Stimulated activated naive CD8-positive, alpha-beta T cell treated with anti-CD3 and anti-CD28 coated beads, Interleukin-15, Interleukin-2, amounts not matched to agents 100 U/mL and 50 U/mL, for 24 hours (primary cell): ENCODE measurements around the gene AEN.

Source experiments
- ATAC-seq: fragments of 150-1000 bp; cut with Tn5 transposase; one replicate; pipeline ENCODE4 v1.10.0; 2021
- DNase-seq: peaks from one replicate; pipeline ENCODE4 v3.0.0; 2021

The AEN gene

GRCh38 chr15:88613074-88613944, 7.8 kb upstream of the AEN start:
- DNase-seq (no peak), ATAC-seq (no peak)

DNA sequence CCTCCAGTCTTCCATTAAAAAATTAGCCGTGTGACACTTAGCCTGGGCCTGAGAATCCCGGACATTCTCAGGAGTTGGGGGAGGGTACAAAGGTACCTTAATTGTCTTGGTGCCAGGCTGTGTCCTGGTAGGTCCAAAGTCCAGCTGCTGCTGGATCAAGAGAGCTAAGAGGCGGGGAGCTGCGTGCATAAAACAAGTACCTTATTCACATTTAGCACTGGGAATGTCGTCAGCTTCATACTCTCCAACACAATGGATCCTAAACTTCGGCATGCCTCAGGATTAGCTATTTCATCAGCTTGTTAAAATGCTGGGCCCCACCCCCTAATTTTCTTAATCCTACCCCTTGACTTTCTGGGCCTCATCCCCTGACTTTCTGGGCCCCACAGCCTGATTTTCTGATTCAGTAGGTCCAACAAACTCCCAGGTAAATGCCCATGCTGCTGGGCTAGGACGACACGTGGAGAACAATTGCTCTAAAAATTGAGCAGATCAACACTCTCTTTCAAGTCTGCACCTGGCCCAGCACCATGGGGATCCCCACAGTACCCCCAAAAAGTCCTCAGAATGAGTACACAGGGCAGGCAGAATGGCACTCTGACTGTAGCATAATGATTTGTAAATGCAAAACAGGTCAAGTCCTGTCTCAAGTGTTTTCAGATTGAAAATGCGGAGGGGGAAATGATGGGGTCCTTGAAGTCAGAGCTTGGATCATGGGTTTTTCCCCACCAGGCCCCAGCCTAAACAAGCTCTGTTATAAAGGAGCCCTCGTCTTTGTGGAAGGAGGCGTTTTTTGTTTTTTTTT, 5.6 kb upstream of the AEN start:
- ATAC-seq (no peak), DNase-seq (no peak)

DNA sequence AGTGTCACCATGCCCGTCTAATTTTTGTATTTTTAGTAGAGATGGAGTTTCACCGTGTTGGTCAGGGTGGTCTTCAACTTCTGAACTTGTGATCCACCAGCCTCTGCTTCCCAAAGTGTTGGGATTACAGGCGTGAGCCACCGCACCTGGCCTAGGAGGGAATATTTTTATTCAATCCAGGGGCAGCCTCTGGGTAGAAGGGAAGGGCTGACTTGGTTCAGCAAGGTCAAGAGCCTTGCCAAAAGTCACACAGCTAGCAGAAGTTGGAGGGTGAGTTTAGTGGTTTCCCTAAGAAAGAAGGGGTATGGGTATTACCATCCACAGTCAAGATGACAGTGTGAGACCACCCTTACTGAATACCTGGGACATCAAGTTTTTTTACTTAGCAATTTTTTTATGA, 4.9 kb upstream of the AEN start:
- DNase-seq = no peak
- no peak for ATAC-seq

- no peak for ATAC-seq
Measured at GRCh38 chr15:88617031-88617722, 4.0 kb upstream of the AEN start.

DNA sequence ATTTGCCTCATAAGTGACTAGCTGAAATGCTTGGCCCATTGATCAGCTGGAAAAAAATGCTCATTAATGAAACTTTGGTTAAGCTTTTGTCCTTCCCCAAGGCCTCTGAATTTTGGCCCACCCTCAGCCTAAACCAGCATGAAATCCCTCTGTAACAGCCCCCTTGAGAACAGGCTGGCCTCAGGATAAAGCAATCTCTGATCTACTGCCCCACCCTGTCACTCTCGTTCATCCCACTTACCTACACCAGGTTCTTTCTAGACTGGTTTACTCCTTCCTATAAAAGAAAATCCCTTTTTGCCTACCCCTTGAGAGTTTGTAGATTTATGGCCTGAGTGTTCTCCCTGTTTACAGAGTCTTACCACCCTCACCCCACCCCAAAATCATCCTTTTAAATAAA, 3.4 kb upstream of the AEN start:
- DNase-seq (no peak), ATAC-seq (no peak)

More at GRCh38 chr15:88617031-88617722, 4.0 kb upstream of the AEN start:
- no peak for DNase-seq

DNA sequence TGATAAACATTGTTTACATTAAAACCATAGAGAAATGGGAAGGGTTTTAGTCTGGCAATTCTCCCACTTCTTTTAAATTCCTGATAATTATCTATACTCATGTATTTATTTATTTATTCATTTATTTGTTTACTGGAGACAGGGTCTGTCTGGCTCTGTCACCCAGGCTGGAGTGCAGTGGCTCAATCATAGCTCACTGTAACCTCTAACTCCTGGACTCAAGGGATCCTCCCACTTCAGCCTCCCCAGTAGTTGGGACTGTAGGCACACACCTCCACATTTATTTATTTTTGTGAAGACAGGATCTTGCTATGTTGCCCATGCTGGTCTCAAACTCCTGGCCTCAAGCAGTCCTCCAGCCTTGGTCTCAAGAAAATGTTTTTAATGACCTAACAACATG, 2.5 kb upstream of the AEN start:
- DNase-seq (no peak), ATAC-seq (no peak)

GRCh38 chr15:88619796-88620195, 1.3 kb upstream of the AEN start:
- DNase-seq (no peak), ATAC-seq (no peak)

DNA sequence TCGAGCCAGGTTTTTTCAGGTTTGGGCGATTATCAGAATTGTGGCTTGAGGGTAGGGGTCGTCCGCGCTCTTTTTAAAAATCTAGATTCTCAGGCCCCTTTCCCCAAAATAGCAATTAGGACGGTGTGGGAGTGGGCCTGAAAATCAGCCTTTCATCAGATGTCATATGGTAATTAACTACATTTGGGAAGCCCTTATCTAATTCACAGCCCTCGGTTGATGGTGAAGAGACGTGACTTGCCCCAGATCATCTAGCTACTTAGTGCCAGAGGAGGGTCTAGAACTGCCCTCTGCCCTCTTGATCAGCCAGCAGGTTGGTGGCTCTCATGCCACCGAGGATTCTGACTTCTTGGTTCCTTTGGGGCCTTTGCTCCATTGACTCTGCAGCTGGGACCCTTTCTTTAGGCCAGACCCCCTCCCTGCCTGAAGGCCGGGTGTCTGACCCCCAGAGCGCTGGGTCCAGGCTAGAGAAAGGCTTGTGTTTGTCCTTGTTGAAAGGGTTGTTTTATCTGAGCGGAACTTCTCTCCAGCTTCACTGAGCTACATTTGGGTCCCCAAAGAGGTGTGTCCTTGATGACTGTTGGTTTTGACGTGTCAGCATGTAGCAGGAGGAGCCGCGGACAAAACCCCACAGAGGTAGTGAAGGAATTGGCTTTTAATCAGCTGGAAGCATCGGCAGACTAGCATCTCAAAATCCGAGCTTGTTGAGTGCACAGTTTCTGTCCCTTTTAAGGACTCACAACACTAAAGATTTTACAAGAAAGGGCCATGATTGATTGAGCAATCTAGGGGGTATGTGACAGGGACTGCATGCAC, 857 bp downstream of the AEN start:
- peak; percentile 51 for DNase-seq
- peak; percentile 25 for ATAC-seq

DNA sequence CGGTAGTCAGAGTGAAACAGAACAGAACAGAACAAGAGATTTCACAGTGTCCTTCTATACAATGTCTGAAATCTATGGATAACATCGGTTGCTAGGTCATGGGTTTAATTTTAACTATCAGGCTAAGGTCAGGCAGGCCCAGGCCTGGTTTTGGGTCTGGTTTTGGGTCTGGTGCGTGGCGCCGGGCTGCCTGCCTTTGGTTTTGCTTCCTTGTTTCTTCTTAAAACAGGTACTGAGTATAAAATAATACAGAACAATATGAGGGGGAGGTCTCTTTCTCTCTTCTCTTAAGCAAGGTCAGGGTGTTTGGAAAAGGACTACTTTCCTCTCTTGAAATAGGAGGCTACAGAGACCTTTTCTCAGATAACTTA, 1.4 kb downstream of the AEN start:
- ATAC-seq (no peak), DNase-seq (peak; percentile 9)

GRCh38 chr15:88623061-88623460, 1.9 kb downstream of the AEN start:
- ATAC-seq = peak; percentile 78
- DNase-seq = peak; percentile 71

GRCh38 chr15:88623632-88624031, 2.5 kb downstream of the AEN start:
- ATAC-seq (no peak), DNase-seq (peak; percentile 4)

DNA sequence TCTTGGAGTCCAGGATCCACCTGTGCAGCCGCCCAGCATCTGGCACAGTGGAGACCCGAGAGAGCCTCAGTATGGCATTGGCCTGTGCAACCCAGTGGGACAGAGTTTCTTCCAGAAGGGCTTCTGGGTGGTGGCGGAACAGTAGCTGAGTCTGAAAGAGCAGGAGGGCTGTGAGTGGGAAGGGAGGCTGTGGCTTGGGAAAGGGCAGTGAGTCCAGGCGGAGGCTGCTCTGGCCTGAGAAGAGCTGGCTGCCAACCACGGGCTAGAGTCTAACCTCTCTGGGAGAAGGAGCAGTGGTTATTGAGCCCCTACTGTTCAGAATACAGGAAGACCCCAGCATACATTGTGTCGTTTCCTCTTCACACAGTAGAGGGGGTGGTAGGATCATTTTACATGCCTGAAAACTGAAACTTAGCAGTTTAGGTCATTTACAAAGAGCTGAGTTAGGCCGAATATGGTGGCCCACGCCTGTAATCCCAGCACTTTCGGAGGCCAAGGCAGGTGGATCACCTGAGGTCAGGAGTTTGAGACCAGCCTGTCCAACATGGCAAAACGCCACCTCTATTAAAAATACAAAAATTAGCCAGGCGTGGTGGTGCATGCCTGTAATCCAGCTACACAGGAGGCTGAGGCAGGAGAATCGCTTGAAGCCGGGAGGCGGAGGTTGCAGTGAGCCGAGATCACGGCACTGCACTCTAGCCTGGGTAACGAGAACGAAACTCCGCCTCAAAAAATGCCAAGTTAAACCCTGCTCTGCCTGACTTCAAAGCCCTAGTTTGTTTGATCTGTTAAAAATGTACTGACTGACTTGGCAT, 3.2 kb downstream of the AEN start:
- no peak for DNase-seq

DNA sequence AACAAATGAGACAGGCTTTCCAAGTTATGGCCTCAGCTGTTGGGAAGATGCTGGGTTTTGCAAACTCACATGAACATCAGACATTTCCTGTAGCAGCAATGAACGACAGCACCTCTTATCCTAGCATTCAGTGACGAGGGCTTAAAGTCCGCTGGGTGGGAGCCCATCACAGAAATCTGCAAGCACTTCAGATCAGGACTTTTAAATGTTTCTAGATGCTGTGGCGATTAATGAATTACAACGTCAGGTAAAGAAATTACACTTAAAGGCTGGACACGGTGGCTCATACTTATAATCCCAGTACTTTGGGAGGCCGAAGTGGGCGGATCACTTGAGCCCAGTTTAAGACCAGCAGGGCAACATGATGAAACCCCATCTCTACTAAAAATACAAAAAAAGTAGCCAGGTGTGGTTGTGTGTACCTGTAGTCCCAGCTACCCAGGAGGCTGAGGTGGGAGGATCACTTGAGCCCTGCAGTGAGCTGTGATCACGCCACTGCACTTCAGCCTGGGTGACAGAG, 3.9 kb downstream of the AEN start:
- no peak for ATAC-seq
- DNase-seq = no peak

More for the DNA sequence above, 3.2 kb downstream of the AEN start:
- ATAC-seq = peak; percentile 29

GRCh38 chr15:88625943-88626741, 5.0 kb downstream of the AEN start:
- ATAC-seq (no peak), DNase-seq (no peak)

DNA sequence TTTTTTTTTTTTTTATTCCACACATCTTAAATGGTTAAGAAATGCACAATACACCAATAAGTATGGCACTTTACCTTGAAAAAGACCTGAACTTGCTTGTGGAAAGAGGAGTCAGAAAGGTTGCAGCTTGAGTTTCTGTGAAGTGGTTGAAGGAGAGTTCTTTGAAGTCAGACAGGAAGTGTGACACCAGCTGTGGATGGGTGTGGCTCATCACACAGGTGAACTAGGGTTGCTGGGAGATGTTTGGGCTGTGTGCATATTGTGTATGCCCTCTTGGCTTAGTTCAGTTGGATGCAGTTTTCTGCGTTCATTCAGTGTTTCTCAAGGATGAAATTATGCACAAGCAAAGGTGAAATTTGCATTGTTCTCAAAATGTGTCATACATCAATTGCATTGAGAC, 6.3 kb downstream of the AEN start:
- DNase-seq = no peak

GRCh38 chr15:88628018-88628654, 7.0 kb downstream of the AEN start:
- no peak for DNase-seq
- no peak for ATAC-seq

More for the DNA sequence above, 6.3 kb downstream of the AEN start:
- no peak for ATAC-seq

GRCh38 chr15:88629071-88629470, 7.9 kb downstream of the AEN start:
- ATAC-seq = no peak
- no peak for DNase-seq

DNA sequence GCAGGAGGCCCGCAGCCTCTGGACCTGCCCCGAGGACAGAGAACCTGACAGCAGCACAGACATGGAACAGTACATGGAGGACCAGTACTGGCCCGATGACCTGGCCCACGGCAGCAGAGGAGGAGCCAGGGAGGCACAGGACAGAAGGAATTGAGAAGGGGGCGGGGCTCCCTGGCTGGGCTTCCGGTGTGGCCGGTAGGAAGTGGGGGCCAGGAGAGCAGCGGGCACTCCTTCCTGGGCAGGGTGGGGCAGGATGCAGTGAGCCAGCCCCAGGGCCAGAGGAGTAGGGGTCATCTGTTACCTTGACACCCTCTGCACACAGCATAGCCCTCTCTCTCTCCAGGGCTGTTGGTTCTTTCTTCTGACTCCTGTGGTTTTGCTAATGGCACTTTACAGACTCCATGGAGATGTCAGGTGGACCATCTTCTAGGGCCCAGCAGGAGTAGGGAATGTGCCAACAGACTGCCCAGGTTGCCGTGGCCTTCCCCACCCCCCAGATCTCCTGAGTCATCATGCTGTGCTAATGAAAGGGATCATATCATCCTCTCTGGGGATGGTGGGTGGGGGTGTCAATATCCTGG, 9.1 kb downstream of the AEN start:
- no peak for ATAC-seq
- no peak for DNase-seq
